Activated CD4-positive, alpha-beta T cell treated with anti-CD3 and anti-CD28 coated beads, Interleukin-2, amount 50 U/mL, for 24 hours (primary cell): Measurements from ENCODE around the gene FUZ.

Experiments used
- DNase-seq, 2 donors: peaks; one replicate each; pipeline ENCODE4 v3.0.0-alpha.2; 2020; ENCODE audit warnings: low read depth in 1 of 2, low spot score in 1 of 2

The FUZ gene

GRCh38 chr19:49851456-49852259 is 38.6 kb upstream of the FUZ start:
- no peak for DNase-seq

- DNase-seq, result peak; percentile 82 to 84
Measured at GRCh38 chr19:49850487-49851342, 37.6 kb upstream of the FUZ start, which contains the start of gene PTOV1. TSS of gene PTOV1 (plus strand) at chr19:49851159.

- no peak for DNase-seq
Measured at GRCh38 chr19:49850221-49850486, 37.1 kb upstream of the FUZ start.

- DNase-seq, result no peak
Measured at GRCh38 chr19:49849433-49850220, 36.5 kb upstream of the FUZ start.

GRCh38 chr19:49848938-49849337 is 35.8 kb upstream of the FUZ start:
- DNase-seq, result no peak

DNA sequence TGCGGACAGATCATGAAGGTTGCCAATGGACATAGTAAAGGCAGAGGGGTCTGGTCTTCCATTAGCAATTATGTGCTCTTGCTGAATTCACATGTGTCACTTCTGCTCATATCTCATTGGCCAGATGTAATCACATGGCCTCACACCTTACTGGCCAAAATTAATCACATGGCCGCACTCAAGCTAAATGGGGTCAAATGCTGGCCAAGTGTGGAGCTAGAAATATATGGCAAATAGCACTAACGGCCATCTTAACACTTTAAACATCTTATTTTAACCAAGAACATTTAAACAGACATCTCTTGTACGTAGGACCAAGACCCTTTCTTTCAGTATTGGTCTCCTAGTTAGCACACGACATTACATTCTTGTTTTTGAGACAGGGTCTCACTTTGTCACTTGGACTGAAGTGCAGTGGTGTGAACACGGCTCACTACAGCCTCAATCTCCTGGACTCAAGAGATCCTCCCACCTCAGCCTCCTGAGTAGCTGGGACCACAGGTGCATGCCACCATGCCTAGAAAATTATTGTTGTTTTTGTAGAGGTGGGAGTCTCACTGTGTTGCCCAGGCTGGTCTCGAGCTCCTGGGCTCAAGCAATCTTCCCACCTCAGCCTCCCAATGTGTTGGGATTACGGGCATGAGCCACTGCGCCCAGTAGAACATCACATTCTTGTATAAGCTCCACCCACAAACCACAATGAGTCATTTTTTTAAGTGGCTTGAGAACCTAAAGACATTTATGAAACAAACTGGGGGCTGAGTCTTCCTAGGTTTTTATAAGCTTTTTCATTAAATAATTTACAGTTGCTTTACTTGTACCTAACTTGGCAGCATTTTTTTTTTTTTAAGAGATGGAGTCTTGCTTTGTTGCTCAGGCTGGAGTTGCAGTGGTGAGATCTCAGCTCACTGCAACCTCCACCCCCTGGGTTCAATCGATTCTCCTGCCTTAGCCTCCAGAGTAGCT is 34.9 kb upstream of the FUZ start:
- DNase-seq, result no peak

- no peak for DNase-seq
Measured at GRCh38 chr19:49846408-49846807, 33.3 kb upstream of the FUZ start.

- no peak for DNase-seq
Measured at GRCh38 chr19:49845414-49845813, 32.3 kb upstream of the FUZ start.

- DNase-seq, result no peak
Measured at GRCh38 chr19:49844138-49845095, 31.3 kb upstream of the FUZ start.

GRCh38 chr19:49843265-49843664 is 30.2 kb upstream of the FUZ start:
- no peak for DNase-seq

- no peak for DNase-seq
Measured at GRCh38 chr19:49840736-49841249, 27.7 kb upstream of the FUZ start.

GRCh38 chr19:49840321-49840720 is 27.2 kb upstream of the FUZ start:
- no peak for DNase-seq

DNA sequence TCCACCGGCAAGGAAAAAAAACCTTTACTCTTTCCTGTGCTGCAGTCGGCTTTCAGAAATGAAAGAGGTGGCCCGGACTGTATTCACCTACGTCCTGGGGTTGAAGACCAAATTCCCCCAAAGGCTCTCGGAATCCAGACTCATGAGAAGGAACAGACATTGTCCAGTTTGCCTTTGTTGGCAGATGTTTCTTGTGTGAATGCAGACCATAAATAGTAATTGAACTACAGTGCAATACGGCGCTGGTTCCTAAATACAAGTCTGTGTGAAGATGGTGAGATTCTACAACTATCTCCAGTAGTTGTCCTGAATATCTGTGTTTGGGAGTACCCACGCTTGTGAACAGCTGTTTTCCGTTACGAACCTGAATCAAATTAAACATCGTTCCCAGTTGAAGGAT is 26.6 kb upstream of the FUZ start:
- DNase-seq, result no peak

GRCh38 chr19:49838885-49839588 is 25.9 kb upstream of the FUZ start:
- no peak for DNase-seq

GRCh38 chr19:49837425-49837824 is 24.3 kb upstream of the FUZ start:
- no peak for DNase-seq

- DNase-seq, result no peak
Measured at GRCh38 chr19:49837009-49837310, 23.9 kb upstream of the FUZ start.

- no peak for DNase-seq
Measured at GRCh38 chr19:49836176-49837008, 23.3 kb upstream of the FUZ start.

DNA sequence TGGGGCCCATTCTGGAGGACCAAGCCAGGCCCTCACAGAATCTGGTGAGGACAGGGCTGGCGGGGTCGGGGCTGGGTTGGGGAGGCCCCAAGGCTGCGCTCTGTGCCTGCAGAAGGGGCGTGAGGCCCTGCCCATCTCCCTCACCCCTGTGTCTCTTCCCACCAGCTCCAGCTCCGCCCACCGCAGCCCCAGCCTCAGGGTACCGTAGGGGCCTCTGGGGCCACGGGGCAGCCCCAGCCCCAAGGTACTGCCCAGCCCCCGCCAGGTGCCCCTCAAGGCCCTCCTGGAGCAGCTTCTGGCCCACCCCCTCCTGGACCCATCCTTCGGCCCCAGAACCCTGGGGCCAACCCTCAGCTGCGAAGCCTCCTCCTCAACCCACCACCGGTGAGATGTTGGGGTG is 22.5 kb upstream of the FUZ start:
- no peak for DNase-seq
